K562 (cell line): Measurements from ENCODE around the gene C1orf167. TPM values are rescaled to one million over a fixed set of nuclear protein-coding genes. Genes with fewer than 3 reads are reported as not detected.

Experiments used
- ARID2 ChIP-seq: fragments of 450-650 bp; IDR thresholded peaks from 2 replicates; pipeline ENCODE4 v1.6.1; 2017; ENCODE audit warnings: antibody characterized with exemption, mild to moderate bottlenecking
- BCOR ChIP-seq: fragments of 450-650 bp; IDR thresholded peaks from 2 replicates; pipeline ENCODE4 v1.6.1; 2016
- C11orf30 ChIP-seq: fragments of 450-650 bp; IDR thresholded peaks from 2 replicates; pipeline ENCODE4 v1.6.1; 2016; ENCODE audit warnings: low read depth, mild to moderate bottlenecking
- CREBBP ChIP-seq: IDR thresholded peaks from one replicate; pipeline ENCODE4 v1.6.1; 2012; ENCODE audit warnings: low read depth, mild to moderate bottlenecking, control low read depth, inconsistent platforms, low read length
- GATA2 ChIP-seq: sonication (generic); formaldehyde crosslinking; IDR thresholded peaks from 2 replicates; pipeline ENCODE4 v1.4.0; 2020; ENCODE audit warnings: mild to moderate bottlenecking, missing genetic modification reagents
- GATAD2A ChIP-seq: fragments of 450-650 bp; IDR thresholded peaks from 2 replicates; pipeline ENCODE4 v1.6.1; 2017
- HCFC1 ChIP-seq: IDR thresholded peaks from 2 replicates; pipeline ENCODE4 v1.6.1; 2012; ENCODE audit warnings: low read depth, low read length, improper control_type of control experiment
- HDAC1 ChIP-seq, 2 experiments: fragments of 450-650 bp; IDR thresholded peaks; 2 replicates each; pipeline ENCODE4 v1.6.1; 2016 to 2017; ENCODE audit warnings: inconsistent platforms in 1 of 2, mild to moderate bottlenecking in 1 of 2, moderate library complexity in 1 of 2
- MAZ ChIP-seq, 2 experiments: fragments of 450-650 bp in 1 of 2; sonication (generic) in 1 of 2; formaldehyde crosslinking; IDR thresholded peaks in 1 of 2; conservative IDR thresholded peaks in 1 of 2; 2 replicates each; pipeline versions ENCODE4 v1.4.0 to v1.5.0; 2020; ENCODE audit warnings: mild to moderate bottlenecking in 1 of 2, missing genetic modification reagents in 1 of 2
- NELFE ChIP-seq: IDR thresholded peaks from 2 replicates; pipeline ENCODE4 v1.6.1; 2011; ENCODE audit warnings: mild to moderate bottlenecking; ENCODE audit not compliant: insufficient read depth, insufficient read length
- PCBP1 ChIP-seq: fragments of 200-400 bp; formaldehyde crosslinking; IDR thresholded peaks from 2 replicates; pipeline ENCODE4 v1.6.1; 2018; ENCODE audit warnings: mild to moderate bottlenecking, low read depth, low read length; ENCODE audit not compliant: poor library complexity, severe bottlenecking
- POLR3A ChIP-seq: IDR thresholded peaks from 2 replicates; pipeline ENCODE4 v1.6.1; 2011; ENCODE audit warnings: borderline replicate concordance, mild to moderate bottlenecking, moderate library complexity; ENCODE audit not compliant: insufficient read length, insufficient read depth; ENCODE audit errors: extremely low read depth
- RBM17 ChIP-seq: fragments of 200-400 bp; formaldehyde crosslinking; IDR thresholded peaks from 2 replicates; pipeline ENCODE4 v1.6.1; 2017; ENCODE audit warnings: low read depth, mild to moderate bottlenecking, low read length, borderline replicate concordance
- RHOXF2B ChIP-seq: fragments of 250-450 bp; sonication (Bioruptor Pico); conservative IDR thresholded peaks from 2 replicates; pipeline ENCODE4 v1.5.1; 2021
- SRSF1 ChIP-seq: fragments of 200-400 bp; formaldehyde crosslinking; IDR thresholded peaks from 2 replicates; pipeline ENCODE4 v1.6.1; 2017; ENCODE audit warnings: mild to moderate bottlenecking, low read depth, low read length, moderate library complexity
- SRSF7 ChIP-seq: fragments of 200-400 bp; formaldehyde crosslinking; optimal IDR thresholded peaks from 2 replicates; pipeline ENCODE3; 2017; ENCODE audit warnings: mild to moderate bottlenecking, low read depth, low read length
- XRCC3 ChIP-seq: fragments of 450-650 bp; IDR thresholded peaks from 2 replicates; pipeline ENCODE4 v1.6.1; 2017; ENCODE audit warnings: mild to moderate bottlenecking, moderate library complexity
- ZNF212 ChIP-seq: fragments of 450-650 bp; formaldehyde crosslinking; IDR thresholded peaks from 2 replicates; pipeline ENCODE4 v1.4.0; 2020; ENCODE audit warnings: mild to moderate bottlenecking
- ZNF24 ChIP-seq: fragments of 450-650 bp; IDR thresholded peaks from 2 replicates; pipeline ENCODE4 v1.6.1; 2016
- ZNF41 ChIP-seq: fragments of 250-450 bp; sonication (Bioruptor Pico); conservative IDR thresholded peaks from 2 replicates; pipeline ENCODE4 v1.4.0; 2020; ENCODE audit warnings: mild to moderate bottlenecking
- polyA plus RNA-seq, 8 experiments: library from polyadenylated mRNA; depleted of rRNA in 4 of 8; stranded (reverse) in 5 of 8; unstranded in 3 of 8; fragments of >200 nt; fragmentation: Nextera tagmentation in 2 of 8; fragmentation: Illumina TruSeq in 1 of 8; extraction: Ambion mirVana in 2 of 8; extraction: Trizol in 1 of 8; gene quantifications; 2 replicates each; pipeline versions ENCODE4 v1.2.1 to v1.2.3, GENCODE V29; 2011 to 2014; ENCODE audit warnings: inconsistent platforms in 1 of 8, missing spikeins in 1 of 8
- total RNA-seq, 7 experiments: library from RNA; depleted of rRNA in 6 of 7; stranded (reverse); fragments of >200 nt in 6 of 7; fragmentation: Illumina TruSeq in 2 of 7; extraction: Trizol in 2 of 7; gene quantifications; 2 replicates each; pipeline versions ENCODE4 v1.2.1 to v1.2.3, GENCODE V29; 2011 to 2021; ENCODE audit warnings: low replicate concordance in 1 of 7
- TF ChIP-seq, protein P1 (sequence below): fragments of 250-450 bp; sonication (Bioruptor Pico); IDR thresholded peaks from 2 replicates; pipeline ENCODE4 v1.4.0; 2020
- TF ChIP-seq, protein P2 (sequence below), 2 experiments: fragments of 200-800 bp in 1 of 2; sonication (Bioruptor generic) in 1 of 2; sonication (generic) in 1 of 2; formaldehyde crosslinking in 1 of 2; IDR thresholded peaks in 1 of 2; conservative IDR thresholded peaks in 1 of 2; 2 replicates each; pipeline versions ENCODE4 v1.5.0 to v1.6.1; 2016 to 2020; ENCODE audit warnings: missing compliant biosample characterization in 1 of 2, missing genetic modification characterization in 1 of 2, missing genetic modification reagents in 1 of 2
- TF ChIP-seq, protein P3 (sequence below): fragments of 250-450 bp; sonication (Bioruptor Pico); IDR thresholded peaks from 2 replicates; pipeline ENCODE4 v1.8.0; 2022; ENCODE audit warnings: inconsistent platforms
- TF ChIP-seq, protein P4 (sequence below): fragments of 450-650 bp; formaldehyde crosslinking; IDR thresholded peaks from 2 replicates; pipeline ENCODE4 v1.4.0; 2020; ENCODE audit warnings: mild to moderate bottlenecking, moderate library complexity

The C1orf167 gene
- total and polyA plus RNA-seq, 9 of the 15 experiments (the other 6 are each of a cell fraction or from before 2014, with no cell fraction given), result 0.22 to 0.86 (median 0.31) TPM; not detected in 2

DNA sequence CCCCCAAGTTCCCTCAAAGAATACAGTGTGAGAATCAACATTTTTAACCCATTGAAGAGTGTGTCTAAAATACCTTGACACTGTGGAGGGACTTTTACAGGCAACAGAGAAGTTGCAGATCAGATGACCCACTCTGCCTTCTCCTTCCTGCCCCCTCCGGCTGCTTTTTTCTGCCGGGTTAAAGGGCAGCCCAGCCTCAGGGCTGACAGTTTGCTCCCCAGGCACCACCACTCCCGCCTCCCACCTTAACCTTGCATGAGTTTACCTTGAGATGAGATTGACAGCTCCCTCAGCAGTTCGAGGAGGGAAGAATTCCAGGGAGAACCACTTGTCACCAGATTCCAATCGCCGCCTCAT, 40.6 kb downstream of the C1orf167 start (continued):
- TF ChIP-seq RBM17 (no peak), ZNF24 (no peak), HDAC1 (IDR thresholded peaks at IDR 0.05) (peak in 1 of 2 experiments; percentile 21; a peak in 2 of 4 replicates), RHOXF2B (CRISPR knock-in tag) (no peak), ZNF41 (no peak), ZNF212 (CRISPR knock-in tag) (no peak), CREBBP (no peak), ARID2 (no peak), PCBP1 (no peak), XRCC3 (no peak), GATAD2A (no peak), HCFC1 (peak; percentile 65), SRSF7 (no peak), C11orf30 (no peak), NELFE (no peak), POLR3A (no peak), SRSF1 (no peak), MAZ (CRISPR knock-in tag; conservative IDR thresholded peaks at IDR 0.05 in 1 of 2, IDR thresholded peaks at IDR 0.05 in 1 of 2) (peak in 1 of 2 experiments; percentile 72; a peak in 2 of 4 replicates), BCOR (no peak), GATA2 (CRISPR knock-in tag) (no peak)
- TF ChIP-seq, protein P1, sequence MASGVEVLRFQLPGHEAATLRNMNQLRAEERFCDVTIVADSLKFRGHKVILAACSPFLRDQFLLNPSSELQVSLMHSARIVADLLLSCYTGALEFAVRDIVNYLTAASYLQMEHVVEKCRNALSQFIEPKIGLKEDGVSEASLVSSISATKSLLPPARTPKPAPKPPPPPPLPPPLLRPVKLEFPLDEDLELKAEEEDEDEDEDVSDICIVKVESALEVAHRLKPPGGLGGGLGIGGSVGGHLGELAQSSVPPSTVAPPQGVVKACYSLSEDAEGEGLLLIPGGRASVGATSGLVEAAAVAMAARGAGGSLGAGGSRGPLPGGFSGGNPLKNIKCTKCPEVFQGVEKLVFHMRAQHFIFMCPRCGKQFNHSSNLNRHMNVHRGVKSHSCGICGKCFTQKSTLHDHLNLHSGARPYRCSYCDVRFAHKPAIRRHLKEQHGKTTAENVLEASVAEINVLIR, result no peak
- TF ChIP-seq, protein P2, sequence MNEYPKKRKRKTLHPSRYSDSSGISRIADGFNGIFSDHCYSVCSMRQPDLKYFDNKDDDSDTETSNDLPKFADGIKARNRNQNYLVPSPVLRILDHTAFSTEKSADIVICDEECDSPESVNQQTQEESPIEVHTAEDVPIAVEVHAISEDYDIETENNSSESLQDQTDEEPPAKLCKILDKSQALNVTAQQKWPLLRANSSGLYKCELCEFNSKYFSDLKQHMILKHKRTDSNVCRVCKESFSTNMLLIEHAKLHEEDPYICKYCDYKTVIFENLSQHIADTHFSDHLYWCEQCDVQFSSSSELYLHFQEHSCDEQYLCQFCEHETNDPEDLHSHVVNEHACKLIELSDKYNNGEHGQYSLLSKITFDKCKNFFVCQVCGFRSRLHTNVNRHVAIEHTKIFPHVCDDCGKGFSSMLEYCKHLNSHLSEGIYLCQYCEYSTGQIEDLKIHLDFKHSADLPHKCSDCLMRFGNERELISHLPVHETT (CRISPR knock-in tag; conservative IDR thresholded peaks at IDR 0.05 in 1 of 2, IDR thresholded peaks at IDR 0.05 in 1 of 2), result peak in 1 of 2 experiments; percentile 66; a peak in 1 of 4 replicates
- TF ChIP-seq, protein P3, sequence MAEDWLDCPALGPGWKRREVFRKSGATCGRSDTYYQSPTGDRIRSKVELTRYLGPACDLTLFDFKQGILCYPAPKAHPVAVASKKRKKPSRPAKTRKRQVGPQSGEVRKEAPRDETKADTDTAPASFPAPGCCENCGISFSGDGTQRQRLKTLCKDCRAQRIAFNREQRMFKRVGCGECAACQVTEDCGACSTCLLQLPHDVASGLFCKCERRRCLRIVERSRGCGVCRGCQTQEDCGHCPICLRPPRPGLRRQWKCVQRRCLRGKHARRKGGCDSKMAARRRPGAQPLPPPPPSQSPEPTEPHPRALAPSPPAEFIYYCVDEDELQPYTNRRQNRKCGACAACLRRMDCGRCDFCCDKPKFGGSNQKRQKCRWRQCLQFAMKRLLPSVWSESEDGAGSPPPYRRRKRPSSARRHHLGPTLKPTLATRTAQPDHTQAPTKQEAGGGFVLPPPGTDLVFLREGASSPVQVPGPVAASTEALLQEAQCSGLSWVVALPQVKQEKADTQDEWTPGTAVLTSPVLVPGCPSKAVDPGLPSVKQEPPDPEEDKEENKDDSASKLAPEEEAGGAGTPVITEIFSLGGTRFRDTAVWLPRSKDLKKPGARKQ (CRISPR knock-in tag), result no peak
- TF ChIP-seq, protein P4, sequence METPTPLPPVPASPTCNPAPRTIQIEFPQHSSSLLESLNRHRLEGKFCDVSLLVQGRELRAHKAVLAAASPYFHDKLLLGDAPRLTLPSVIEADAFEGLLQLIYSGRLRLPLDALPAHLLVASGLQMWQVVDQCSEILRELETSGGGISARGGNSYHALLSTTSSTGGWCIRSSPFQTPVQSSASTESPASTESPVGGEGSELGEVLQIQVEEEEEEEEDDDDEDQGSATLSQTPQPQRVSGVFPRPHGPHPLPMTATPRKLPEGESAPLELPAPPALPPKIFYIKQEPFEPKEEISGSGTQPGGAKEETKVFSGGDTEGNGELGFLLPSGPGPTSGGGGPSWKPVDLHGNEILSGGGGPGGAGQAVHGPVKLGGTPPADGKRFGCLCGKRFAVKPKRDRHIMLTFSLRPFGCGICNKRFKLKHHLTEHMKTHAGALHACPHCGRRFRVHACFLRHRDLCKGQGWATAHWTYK (CRISPR knock-in tag), result peak; percentile 47; the same call in 1 of the 2 replicates
